GM23338 (cell line): ENCODE measurements around the gene TMEM98.

Experiments used
- CREB1 ChIP-seq: fragments of 250-450 bp; sonication (Bioruptor Pico); IDR thresholded peaks from 2 replicates; pipeline ENCODE4 v1.5.0; 2020; ENCODE audit warnings: low read depth, mild to moderate bottlenecking, moderate library complexity
- EZH2phosphoT487 ChIP-seq: fragments of 200-600 bp; sonication (generic); IDR thresholded peaks from one replicate; pipeline ENCODE4 v1.8.1; 2018; ENCODE audit warnings: antibody characterized with exemption; ENCODE audit not compliant: unreplicated experiment
- JUNB ChIP-seq: IDR thresholded peaks from one replicate; pipeline ENCODE4 v1.6.1; 2016; ENCODE audit warnings: antibody characterized with exemption; ENCODE audit not compliant: unreplicated experiment
- POLR2AphosphoS5 ChIP-seq: IDR thresholded peaks from 2 replicates; pipeline ENCODE4 v1.6.1; 2016; ENCODE audit warnings: antibody characterized with exemption, low read depth
- ZNF114 ChIP-seq: fragments of 250-450 bp; sonication (Bioruptor Pico); IDR thresholded peaks from 2 replicates; pipeline ENCODE4 v1.5.0; 2020; ENCODE audit warnings: mild to moderate bottlenecking, moderate library complexity
- TF ChIP-seq, protein P1 (sequence below), 2 experiments: fragments of 200-600 bp in 1 of 2; sonication (generic) in 1 of 2; conservative IDR thresholded peaks; 2 replicates each; pipeline versions ENCODE4 v1.5.1 to v1.6.1; 2016 to 2017; ENCODE audit warnings: antibody characterized with exemption in 2 of 2, low read depth in 2 of 2, mild to moderate bottlenecking in 2 of 2, moderate library complexity in 1 of 2
- TF ChIP-seq, protein P2 (sequence below): IDR thresholded peaks from 2 replicates; pipeline ENCODE4 v1.6.1; 2016; ENCODE audit warnings: antibody characterized with exemption

DNA sequence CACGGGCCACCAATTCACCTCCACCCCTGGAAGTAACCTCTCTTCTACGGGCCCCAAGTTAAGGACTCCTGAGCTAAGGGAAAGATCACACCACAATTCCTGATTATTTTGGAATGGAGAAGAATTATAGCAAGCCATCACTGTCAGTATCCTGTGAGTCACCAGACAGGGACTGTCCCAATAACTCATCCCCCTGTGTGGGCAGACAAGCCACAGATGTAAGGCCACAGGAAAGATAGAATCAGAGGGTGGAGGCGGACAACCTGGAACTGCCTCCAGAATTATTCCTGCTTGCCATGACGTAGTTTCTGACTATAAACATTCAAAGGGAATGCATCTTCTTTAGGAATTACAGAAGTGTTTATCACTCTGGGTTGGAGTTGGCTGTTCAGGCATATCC, 45.2 kb upstream of the TMEM98 start:
- TF ChIP-seq, protein P1, sequence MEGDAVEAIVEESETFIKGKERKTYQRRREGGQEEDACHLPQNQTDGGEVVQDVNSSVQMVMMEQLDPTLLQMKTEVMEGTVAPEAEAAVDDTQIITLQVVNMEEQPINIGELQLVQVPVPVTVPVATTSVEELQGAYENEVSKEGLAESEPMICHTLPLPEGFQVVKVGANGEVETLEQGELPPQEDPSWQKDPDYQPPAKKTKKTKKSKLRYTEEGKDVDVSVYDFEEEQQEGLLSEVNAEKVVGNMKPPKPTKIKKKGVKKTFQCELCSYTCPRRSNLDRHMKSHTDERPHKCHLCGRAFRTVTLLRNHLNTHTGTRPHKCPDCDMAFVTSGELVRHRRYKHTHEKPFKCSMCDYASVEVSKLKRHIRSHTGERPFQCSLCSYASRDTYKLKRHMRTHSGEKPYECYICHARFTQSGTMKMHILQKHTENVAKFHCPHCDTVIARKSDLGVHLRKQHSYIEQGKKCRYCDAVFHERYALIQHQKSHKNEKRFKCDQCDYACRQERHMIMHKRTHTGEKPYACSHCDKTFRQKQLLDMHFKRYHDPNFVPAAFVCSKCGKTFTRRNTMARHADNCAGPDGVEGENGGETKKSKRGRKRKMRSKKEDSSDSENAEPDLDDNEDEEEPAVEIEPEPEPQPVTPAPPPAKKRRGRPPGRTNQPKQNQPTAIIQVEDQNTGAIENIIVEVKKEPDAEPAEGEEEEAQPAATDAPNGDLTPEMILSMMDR (conservative IDR thresholded peaks at IDR 0.05; ENCODE audit: low read depth in 2 of 2) = no peak
- TF ChIP-seq ZNF114 (CRISPR knock-in tag) = no peak
- no peak for TF ChIP-seq POLR2AphosphoS5
- TF ChIP-seq, protein P2, sequence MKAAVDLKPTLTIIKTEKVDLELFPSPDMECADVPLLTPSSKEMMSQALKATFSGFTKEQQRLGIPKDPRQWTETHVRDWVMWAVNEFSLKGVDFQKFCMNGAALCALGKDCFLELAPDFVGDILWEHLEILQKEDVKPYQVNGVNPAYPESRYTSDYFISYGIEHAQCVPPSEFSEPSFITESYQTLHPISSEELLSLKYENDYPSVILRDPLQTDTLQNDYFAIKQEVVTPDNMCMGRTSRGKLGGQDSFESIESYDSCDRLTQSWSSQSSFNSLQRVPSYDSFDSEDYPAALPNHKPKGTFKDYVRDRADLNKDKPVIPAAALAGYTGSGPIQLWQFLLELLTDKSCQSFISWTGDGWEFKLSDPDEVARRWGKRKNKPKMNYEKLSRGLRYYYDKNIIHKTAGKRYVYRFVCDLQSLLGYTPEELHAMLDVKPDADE = no peak
- no peak for TF ChIP-seq JUNB
- no peak for TF ChIP-seq CREB1 (CRISPR knock-in tag)
- TF ChIP-seq EZH2phosphoT487 = no peak
